Activated T-helper 9 cell treated with anti-CD3 and anti-CD28 coated beads, Interleukin-2, amount 50 U/mL, for 16 hours (primary cell): ENCODE data around the gene RPL28.

ENCODE experiments used
- DNase-seq: peaks from one replicate; pipeline ENCODE4 v3.0.0-alpha.2; 2020; ENCODE audit warnings: low read depth

The RPL28 gene

DNA sequence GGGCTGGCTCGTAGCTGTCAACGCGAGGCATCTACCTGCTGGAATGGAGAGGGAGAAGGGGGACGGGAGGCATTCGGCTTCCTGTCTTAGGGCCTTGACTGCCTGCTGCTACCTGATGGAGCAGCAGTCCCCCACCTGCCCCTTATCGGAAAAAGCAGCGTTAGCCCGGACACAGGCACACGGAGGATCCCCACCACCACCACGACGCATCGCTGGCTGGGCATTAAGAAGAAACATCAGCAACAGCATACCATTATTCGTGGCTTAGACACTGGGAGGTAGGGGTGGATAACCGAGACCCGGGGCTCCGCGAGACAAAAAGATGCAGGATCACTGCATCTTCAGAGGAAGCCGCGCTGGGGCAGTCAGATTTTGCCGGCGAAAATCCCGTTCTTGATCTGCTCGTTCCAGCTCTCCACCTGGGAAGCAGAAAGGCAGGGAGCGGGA, 32.4 kb upstream of the RPL28 start:
- DNase-seq = no peak

DNA sequence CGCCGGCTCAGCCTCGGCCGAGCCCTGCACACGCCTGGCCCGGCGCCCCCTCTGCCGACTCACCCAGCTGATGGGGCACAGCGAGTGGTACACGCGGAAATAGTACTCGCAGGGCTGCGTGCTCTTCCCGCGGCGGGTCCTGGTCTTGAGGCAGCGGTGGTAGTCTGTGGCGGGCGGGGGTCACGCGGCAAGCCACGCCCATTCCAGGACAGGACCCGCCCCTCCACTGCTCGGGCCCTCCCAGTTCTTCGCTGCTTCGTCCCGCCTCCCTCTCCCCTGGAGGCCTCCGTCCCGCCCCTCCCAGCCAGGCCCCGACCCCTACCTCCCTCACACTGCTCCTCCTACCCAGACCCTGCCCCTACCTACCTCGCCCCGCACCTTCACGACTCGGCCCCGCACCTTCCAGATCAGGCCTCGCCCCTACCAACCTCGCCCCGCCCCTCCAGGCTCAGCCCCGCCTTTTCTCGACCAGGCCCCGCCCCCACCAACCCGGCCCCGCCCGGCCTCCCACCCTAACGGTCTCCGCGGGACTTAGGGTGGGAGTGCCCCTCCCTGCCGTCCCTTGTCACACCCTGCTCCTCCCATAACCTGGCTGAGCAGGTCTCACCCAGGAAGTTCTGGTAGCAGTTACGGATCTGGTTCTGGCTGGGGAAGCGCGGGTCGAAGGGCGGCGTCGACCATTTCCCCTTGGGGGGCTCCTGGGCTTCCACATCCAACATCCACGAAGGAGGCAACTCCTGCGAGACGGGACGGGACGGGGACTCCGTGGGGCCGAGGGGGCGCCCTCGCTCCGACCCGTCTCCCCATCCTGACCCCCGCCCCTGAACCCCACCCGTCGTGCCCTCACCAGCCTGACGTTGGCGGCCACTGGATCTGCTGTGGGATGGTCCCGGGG, 31.7 kb upstream of the RPL28 start:
- peak; percentile 32 for DNase-seq

DNA sequence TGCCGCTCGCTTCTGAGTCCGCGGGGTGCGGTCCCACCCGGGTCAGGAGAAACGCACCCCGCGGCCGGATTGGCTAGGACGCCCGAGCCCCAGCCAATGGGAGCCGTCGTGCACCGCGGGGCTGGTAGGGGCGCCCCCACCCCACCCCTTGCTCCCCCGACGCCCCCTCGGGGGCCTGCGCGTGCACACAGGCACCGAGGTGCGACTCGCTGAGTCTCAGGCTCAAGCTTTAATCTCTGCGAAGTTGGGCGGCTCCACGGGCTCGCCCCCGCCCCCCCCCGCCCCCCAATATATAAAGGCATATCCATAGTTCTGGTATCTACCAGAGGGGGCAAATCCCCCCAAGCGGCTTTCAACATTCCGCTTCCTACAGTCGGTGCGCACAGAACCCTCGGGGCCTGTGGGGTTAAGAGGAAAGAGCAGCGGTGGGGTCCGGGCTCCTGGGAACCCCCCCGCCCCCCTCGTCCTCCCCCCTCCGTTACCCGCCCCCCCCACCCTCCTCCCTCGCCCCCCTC, 31.0 kb upstream of the RPL28 start, which contains the start of gene COX6B2:
Gene COX6B2, minus strand, starts transcription at position 22 of the 515 bp plus-strand sequence. CDS start 198 bp downstream, outside the sequence.
- no peak for DNase-seq

DNA sequence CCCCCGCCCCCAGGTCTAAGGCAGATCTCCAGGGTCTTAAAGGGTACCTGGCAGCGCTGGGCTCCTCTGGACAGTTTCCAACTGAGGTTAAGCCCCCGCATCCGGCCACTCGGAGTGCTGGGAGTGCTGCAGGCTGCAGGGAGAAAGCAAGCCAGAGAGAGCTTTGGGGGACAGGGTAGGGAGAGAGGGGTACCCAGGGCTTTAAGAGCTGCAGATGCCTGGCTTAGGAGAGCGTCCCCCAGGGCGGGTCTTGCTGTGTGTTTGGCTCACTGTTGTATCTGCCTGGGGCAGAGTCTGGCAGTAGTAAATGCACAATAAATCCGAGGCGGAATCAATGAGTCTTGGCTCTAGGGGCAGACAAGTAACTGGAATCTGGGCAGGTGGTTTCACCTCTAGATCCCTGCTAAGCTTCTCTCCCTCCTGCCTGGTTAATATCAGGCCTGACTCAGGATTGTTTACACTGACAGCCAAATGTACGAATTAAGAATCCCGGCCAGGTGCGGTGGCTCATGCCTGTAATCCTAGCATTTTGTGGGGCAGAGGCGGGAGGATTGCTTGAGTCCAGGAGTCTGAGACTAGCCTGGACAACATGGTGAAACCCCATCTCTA, 30.4 kb upstream of the RPL28 start:
- DNase-seq = no peak

DNA sequence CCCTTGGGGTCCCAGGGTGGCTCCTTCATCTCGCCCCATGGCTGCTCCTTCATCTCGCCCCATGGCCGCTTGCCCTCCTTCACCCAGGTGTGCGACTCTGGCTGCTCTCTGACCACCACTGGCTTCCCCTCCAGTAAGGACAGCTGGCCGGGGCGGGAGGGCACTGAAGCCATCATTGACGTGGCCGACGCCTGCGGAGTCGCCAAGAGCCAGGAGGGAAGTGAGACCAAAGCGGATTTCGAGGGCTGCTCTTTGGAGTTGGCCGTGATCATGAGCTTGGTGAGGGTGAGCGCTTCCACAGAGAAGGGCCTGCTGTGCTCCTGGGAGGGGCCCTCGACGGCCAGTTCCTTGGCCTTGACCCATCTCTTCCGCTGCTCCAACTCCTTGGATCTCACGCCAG, 27.2 kb upstream of the RPL28 start:
- no peak for DNase-seq

DNA sequence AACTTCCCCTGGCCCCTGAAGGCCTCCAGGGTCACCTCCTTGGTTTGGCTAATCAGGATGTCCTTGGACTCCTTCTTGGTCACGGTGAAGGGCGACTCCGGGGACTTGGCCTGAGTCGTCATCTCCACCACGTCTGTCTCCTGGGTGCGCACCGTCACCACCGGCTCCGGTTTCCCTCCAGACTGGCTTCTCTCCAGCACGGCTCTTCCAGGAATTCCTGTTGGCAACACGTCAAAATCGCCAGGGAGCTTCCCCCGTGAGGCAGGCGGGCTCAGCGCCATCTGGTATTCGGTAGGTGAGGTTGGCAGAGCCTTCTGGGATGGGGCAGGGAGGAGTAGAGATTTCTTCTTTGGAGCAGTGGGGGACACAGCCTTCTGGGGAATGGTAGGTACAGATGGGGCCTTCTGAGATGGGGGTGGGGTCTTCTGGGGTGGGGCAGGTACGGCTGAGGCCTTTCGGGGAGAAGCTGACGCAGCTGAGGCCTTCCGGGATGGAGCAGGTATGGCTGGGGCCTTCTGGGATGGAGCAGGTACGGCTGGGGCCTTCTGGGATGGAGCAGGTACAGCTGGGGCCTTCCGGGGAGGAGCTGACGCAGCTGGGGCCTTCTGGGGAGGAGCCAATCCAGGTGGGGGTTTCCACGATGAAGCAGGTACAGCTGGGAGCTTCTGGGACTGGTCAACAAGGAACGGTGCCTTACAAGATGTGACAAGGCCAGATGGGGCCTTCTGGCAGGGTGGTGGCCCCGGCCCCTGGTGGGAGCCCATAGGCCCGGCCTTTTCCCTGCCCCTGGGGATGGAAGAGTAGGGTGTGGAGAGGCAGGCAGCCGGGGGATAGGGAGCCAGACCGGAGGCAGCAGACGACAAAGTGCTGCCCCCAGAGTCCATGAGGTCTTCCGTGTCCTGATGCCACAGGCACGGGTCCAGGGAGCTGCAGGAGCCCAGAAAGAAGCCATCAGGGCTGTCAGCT, 26.5 kb upstream of the RPL28 start:
- DNase-seq = no peak

DNA sequence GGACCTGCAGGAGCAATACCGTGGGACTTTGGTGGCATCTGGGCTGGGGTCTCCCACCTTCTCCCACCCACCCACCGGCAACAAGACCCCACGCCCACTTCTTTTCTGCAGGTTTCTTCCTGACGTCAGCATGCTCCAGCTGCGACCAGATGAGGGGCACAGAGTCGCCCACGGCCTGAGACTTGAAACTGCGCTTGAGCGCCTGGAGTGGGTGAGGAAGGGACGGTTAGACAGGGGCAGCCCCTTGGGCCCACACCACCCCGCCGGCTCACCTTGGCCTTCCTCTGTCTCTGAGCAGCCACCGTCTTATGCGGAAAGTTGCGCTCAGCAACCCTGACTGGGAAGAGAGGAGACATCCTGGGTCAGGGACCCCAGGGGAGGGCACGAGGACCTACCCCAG, 24.8 kb upstream of the RPL28 start:
- no peak for DNase-seq

DNA sequence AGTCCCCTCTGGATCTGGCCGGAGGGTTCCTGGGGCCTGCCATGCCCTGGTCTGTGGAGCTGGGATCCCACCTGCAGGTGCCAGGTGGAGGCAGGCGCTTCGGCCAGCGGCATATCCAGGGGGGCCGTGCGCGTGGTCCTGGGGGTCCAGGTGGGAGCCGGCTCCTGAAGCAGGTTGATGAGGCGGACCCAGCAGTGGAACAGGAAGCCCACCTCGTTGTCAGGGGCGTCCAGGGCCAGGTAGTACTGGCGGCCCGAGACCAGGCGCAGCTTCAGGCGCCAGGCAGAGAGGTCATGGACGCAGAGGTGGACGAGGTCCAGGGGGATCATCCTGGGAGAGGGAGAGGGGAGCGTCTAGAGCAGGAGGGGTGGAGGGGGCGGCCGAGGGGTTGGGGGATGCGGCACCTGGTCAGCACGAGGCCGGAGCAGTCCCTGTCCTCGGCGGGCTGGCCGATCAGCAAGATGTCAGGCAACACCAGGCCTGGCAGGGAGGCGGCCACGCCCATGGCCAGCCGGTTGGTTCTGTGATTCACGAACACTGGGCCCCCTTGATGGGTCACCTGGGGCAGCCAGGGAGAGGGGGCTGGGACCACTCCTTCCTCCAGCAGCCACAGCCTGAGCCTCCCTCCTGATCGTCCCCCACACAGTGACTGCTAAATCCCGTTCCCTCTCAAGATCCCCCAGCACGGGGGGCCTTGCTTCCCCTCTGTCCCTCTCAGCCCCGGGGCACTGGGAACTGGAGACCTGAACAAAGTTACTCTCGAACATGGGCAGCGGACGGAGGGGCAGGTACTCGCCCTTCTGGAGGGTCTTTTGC, 23.4 kb upstream of the RPL28 start:
- no peak for DNase-seq

DNA sequence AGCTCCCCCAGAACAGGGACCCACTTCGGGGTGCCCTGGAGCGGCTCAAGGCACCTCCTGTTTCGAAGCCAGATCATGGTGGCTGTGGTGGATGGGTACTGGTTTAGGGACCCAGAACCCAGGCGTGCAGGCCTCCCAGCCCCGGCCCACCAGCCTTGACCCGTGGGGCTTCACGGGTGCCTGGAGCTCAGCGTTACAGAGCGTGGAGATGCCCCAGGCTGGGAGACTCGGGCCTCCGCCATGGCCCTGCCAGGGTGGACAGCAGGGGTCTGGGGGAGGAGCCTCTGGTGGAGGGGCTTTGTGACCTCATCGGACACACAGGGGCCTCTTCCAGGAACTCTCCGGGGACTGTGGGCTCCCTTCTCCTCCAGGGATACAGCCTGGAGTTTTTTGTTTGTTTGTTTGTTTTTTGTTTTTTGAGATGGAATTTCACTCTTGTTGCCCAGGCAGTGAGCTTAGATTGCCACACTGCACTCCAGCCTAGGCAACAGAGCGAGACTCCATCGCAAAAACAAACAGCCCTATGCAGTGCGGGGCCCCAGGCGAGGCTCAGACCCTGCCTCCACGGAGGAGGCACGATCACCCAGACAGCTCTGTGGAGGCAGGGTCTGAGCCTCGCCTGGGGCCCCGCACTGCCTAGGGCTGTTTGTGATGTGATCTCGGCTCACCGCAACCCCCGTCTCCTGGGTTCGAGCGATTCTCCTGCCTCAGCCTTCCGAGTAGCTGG, 22.6 kb upstream of the RPL28 start, which contains the start of gene GARIN5B:
Gene GARIN5B, minus strand, starts transcription at position 271 of the 727 bp plus-strand sequence. Its CDS starts 194 bp downstream, at position 77.
- no peak for DNase-seq

DNA sequence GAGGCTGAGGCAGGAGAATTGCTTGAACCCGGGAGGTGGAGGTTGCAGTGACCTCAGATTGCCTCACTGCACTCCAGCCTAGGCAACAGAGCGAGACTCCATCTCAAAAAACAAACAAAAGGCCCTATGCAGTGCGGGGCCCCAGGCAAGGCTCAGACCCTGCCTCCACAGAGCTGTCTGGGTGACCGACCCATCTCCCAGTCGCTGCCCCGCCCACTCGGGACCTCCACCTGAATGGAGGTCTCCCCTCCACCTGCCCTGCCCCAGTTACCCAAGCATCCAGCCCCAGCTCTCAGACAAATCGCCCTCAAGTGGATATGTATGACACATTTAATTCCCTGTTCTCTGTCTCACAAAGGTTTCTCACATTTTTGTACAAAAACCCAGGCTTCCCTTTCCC, 20.5 kb upstream of the RPL28 start:
- DNase-seq = no peak

DNA sequence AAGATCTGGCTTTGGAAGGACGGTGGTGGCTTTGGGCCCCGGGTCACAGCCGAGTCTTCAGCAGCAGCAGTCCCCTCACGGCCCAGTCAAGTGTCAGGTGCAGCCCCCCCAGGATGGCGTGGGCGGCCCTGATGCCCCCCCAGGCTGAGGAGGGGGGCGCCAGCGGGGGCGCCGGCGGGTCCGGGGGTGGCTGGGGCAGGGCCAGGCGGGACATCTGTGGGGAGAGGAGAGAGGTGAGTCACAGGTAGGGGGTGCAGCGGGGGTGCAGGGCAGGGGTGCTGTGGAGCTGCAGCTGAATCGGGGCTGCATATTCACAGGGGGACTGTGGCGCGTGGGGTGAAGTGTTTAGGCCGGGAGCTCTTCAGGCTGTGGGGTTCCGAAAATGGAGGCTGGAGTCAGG, 19.8 kb upstream of the RPL28 start:
- no peak for DNase-seq

DNA sequence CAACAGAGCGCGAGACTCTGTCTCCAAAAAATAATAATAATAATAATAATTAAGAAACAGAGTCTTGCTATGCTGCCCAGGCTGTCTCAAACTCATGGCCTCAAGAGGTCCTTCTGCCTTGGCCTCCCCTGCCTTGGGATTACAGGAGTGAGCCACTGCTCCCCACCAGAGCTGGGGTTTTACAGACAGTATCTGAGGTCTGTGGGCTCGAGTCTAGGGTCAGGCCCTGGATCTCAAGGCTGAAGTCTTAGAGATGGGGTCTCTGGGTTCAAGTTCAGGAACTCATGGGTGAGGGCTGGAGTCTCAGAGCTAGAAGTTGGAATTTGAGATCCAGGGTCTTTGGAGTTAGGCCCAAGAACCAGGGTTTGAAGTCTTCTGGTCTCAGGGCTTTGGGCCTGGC, 18.9 kb upstream of the RPL28 start:
- DNase-seq = no peak

DNA sequence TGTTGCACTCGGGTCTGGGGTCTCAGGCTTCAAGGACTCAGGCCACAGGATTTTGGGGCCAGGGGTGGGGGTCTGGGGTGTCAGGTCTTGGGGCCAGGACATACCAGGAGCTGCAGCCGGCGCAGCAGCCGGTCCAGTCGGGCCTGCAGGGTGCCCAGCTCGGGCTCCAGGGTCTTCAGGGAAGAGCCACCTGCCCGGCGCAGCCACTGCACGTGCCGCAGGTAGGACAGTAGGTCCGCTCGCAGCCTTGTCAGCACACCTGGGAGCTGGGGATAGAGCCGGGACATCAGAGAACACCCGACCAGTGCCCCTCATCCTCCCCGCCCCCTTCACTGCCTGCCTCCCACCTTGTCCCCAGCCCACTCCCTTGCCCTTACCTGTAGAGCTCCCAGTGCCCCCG, 17.6 kb upstream of the RPL28 start:
- no peak for DNase-seq

DNA sequence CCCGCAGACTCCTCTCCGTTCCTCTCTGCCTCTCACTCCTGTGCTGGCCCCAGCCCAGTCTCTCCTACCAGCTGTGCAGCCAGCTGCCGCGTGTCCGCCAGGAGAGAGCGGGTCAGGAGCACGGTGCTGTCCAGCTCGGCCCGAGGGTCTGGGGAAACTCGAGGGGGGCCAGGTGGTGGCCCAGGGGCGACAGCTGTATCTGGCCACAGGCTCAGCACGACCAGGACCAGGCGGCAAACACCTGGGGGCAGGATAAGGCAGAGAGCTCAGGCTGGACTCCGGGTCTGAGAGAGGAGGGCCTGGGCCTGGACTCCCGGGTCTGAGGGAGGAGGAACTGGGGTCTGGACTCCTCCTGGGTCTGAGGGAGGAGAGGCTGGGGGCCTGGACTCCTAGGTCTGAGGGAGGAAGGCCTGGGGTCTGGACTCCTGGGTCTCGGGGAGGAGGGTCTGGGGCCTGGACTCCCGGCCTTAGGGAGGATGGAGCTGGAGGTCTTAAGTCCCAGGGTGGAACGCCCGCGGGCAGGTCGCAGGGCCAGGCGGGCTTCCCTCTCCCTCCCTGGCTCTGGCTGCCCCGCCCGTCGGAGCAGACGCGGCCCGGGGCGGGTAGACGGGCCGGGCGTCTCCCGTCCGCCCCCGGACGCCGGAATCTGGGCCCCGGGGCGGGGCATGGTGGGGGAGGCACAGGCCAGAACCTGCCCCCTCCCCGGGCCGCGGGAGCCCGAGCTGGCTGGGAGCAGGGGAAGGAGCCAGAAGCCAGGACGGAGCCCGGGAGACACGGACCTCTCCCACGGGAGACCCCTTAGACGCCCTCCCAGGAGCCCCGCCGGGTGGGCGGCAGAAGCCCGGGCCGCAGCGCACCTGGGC, 16.8 kb upstream of the RPL28 start:
- peak; percentile 24 for DNase-seq

DNA sequence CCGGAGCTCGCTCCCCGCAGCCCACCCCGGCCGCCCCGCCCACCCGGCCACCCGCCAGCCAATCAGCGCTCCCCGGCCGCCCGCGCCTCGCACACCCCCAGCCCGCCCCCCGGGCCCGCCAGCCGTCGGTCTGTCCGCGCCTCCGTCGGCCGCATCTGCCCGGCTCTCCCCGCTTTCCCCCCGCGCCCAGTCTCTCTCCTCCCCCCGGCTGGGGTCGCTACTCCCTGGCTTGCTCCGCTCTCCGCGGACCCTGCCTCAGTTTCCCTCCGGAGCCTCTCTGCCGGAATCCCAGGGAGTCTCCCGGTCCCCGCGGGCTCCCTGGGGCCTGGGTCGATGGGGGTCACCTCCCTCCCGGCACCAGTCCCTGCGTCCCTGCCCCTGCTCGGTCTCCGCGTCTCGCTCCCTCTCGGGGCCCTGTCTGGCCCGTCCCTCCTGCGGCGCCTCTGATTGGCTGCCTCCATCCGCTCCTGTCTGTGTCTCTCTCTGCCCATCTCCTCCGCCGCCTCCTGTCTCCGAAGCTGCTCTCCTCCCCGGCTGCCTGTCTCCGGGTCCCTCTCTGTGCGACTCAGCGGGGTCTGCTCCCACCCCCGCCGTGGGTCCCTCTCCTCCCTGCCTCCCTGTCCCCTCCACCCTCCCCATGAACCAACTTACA, 16.0 kb upstream of the RPL28 start:
- DNase-seq = peak; percentile 10

DNA sequence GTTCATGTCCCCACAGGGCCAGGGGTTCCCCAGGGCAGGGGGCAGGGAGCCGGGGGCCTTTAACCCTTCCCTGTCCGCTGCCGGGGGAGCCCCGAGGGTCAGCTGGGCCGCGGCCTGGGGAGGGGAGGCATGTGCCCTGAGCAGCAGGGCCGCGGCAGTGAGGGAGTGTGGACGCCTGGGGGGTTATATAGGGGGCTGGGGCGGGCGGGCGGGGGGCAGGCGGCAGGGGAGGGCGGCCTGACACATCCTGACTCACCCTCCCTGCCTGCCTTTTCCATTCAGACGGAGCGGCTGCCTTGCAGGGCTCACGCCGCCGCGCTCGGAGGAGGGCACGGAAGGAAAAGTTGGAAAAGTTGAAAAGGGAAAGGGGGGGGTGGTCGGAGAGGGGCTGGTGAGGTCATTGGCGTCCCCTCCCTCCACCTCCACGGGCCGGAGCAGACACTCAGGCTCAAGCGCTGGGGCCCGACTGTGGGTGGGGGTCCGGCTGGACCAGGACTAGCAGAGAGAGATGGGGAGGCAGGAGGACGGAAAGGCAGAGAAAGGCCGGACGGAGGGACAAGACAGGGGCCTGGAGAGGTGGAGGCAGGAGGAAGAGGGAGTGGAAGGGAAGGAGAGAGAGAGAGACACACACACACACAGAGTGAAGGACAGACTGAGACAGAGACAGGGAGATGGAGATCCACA, 15.3 kb upstream of the RPL28 start, which contains the start of gene IL11:
Gene IL11, minus strand, starts transcription at position 159 of the 684 bp plus-strand sequence. Its CDS starts 153 bp downstream, at position 6.
- no peak for DNase-seq

DNA sequence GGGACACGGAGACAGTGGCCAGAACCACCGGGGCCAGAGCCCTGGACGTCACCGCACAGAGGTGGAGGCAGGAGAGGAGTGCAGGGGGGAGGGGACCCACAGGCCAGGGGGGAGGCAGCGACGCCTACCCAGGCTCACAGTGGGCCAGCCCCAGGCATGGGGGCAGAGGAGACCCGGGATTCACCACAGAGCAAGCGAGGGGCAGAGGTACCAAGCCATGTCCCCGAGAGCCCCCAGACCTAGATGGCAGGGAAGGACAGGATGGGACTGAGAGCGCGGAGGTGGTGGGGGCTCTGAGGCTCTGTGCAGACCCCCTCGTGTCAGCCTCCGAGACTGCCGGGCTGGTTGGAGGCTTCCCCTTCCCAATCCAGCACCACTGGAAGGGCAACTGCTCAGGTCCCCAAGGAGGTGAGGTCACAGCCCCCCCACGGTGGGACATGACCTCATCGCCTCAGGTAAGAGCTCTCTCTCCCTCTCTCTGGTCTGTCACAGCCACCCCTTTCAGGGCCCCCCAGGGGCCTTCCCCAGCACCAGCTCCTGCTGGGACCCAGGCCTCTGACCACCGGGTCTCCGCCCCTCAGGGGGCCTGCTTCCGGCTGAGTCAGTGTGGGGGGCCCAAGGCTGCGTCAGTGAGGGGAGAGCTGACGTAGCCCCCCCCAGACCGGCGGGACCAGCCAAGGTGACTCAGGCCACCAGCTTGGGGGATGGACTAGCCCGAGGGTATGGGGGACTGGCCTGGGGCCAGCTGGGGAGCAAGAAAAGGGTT, 13.2 kb upstream of the RPL28 start:
- no peak for DNase-seq
